Stimulated activated naive B cell treated with anti-CD40 and anti-IgM and Interleukin-4, amounts not matched to agents 10 μg/mL and 1 μg/mL and 100 μg/mL, for 72 hours (primary cell): ENCODE results near the gene TMEM18.

ENCODE experiments used
- ATAC-seq, 2 donors: fragments of 150-1000 bp; cut with Tn5 transposase; replicated peaks; 2 replicates each; pipeline ENCODE4 v1.10.0; 2021; ENCODE audit warnings: moderate library complexity in 1 of 2
- DNase-seq: peaks from one replicate; pipeline ENCODE4 v3.0.0; 2021
- H3K27ac Mint-ChIP-seq: one replicate; pipeline ENCODE4 v1.8.0; 2022; ENCODE audit warnings: mild to moderate bottlenecking, mixed read lengths
- H3K27me3 Mint-ChIP-seq, 2 donors: one replicate each; pipeline ENCODE4 v1.8.0; 2022; ENCODE audit warnings: mixed read lengths in 2 of 2
- H3K36me3 Mint-ChIP-seq, 2 donors: one replicate each; pipeline ENCODE4 v1.8.0; 2022; ENCODE audit warnings: mixed read lengths in 2 of 2, mild to moderate bottlenecking in 1 of 2
- H3K4me1 Mint-ChIP-seq, 2 donors: one replicate each; pipeline ENCODE4 v1.8.0; 2022; ENCODE audit warnings: mixed read lengths in 2 of 2, mild to moderate bottlenecking in 1 of 2
- H3K4me3 Mint-ChIP-seq, 2 donors: one replicate each; pipeline ENCODE4 v1.8.0; 2022; ENCODE audit warnings: mild to moderate bottlenecking in 2 of 2, mixed read lengths in 2 of 2, moderate library complexity in 1 of 2
- H3K9me3 Mint-ChIP-seq, 2 donors: one replicate each; pipeline ENCODE4 v1.8.0; 2022; ENCODE audit warnings: mixed read lengths in 2 of 2, mild to moderate bottlenecking in 1 of 2

The TMEM18 gene

DNA sequence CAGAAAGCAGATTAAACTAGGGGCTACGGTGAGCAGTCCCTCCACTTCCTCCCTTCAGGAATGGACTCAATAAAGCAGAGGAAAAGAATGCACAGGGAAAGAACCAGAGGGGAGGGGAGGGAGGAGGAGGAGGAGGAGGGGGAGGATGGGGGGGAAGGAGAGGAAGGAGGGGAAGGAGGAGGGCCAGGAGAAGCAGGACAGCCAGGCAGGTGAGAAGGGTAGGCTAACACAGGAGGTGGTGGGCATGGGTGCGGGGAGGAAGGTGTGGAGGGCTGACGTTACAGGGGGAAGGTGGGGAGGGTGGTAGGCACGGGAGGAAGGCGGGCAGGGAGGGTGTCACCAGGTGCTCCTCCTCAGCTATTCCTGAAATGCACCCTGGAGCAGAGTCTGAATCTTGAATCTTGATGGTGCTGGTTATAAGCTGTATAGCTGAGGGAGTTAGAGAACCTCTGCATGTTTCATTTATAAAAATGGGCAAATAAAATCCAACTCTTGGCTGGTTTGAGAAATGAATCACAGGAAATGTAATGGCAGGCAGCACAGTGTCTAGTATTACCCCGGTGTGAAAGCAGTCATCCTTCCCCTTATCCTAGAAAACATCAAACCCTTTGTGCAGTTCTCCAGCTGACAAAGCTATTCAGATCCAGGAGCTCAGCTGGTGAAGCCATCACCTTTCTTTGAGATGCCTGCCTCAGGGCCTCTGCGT lies 3.4 kb downstream of the TMEM18 start:
- ATAC-seq (no peak), DNase-seq (no peak)
- Mint-ChIP-seq H3K4me3 (no peak overlapping the region), H3K27me3 (no peaks in the 10 kb centered on the region), H3K27ac (no peak overlapping the region), H3K36me3 (peaks cover 32 to 51% of the 10 kb centered on the region in 2 donors), H3K4me1 (peaks cover 36 to 48% of the 10 kb centered on the region in 2 donors), H3K9me3 (peaks cover 0 to 2% of the 10 kb centered on the region in 2 donors)

DNA sequence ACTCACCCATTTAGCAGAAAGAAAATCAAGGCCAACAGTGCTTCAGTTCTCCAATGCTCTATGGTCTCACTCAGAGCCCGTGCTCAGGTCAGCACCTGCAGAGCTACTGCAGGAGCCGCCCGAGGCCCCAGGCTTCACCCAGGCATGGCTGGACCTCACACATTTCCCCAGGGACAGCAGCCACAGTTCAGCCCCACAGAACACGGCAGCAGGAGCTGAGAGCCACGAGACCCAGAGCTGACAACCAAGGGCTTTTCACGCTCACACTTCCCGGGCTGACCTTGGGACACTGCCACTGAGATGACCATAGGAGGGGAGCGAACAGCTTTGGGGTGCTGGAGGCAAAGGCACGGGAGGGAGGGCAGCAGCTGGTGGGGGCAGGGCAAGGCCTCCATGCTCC lies 4.2 kb downstream of the TMEM18 start:
- ATAC-seq = no peak
- DNase-seq = no peak
- Mint-ChIP-seq H3K4me3 (no peak overlapping the region), H3K27ac (peak overlapping the region; percentile 42), H3K9me3 (no peaks in the 10 kb centered on the region), H3K36me3 (peaks cover 36 to 54% of the 10 kb centered on the region in 2 donors), H3K27me3 (no peaks in the 10 kb centered on the region), H3K4me1 (peaks cover 32 to 41% of the 10 kb centered on the region in 2 donors)

DNA sequence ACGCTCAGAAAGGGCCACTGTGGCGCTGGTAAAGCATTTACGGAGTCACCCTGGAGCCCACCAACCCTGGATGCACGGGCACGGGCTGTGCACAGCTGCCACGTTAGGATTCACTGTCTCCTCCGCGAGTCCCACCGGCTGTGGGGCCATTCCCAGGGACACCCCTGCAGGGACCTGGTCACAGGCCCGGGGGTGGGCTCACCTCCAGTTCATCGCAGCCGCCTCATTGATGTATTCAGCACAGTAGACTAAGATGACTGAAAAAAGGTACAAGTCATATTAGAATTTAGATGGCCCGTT lies 4.7 kb downstream of the TMEM18 start:
- H3K27me3 Mint-ChIP-seq = no peaks in the 10 kb centered on the region
- no peak overlapping the region for H3K27ac Mint-ChIP-seq
- ATAC-seq (no peak), DNase-seq (no peak)
- H3K36me3 Mint-ChIP-seq = peaks cover 41 to 58% of the 10 kb centered on the region in 2 donors
- no peaks in the 10 kb centered on the region for H3K9me3 Mint-ChIP-seq
- H3K4me3 Mint-ChIP-seq = no peak overlapping the region
- peaks cover 31 to 45% of the 10 kb centered on the region in 2 donors for H3K4me1 Mint-ChIP-seq

DNA sequence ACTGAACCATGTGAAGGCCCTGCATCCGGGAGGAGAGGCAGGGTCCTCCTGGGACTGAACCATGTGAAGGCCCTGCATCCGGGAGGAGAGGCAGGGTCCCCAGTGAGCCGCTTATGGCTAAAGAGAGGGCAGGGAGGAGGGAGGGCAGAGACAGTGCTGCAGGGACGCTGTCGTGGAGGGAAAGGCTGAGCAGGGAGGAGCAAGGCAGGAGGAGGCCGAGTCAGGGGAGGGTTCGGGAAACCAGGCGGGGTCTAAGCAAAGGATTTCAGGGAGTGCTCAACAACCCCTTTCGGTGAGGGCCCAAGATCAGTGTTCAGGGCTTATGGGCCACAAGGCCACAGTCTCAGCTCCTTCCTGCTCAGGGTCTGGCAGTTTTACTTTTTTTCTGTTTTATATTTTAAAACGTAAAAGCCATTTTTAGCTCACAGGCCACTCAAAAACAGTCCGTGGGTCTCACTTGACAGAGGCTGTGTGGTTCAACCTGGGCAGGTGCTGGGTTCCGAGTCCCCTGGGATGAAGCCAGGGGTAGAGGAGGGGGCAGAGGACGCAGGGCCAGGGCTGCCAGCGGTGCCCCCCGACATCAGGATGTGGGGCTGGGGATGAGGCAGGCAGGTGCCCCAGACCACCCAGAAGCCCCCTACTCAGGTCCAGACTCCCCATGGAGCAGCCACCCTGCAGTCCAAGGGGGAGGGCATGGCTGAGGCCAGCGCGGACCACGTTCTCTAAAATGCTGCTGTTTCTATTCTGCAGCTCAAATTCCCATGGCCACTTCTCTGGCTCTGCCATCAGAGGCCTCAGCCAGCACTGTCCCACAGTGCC lies 5.2 kb downstream of the TMEM18 start:
- peaks cover 41 to 58% of the 10 kb centered on the region in 2 donors for H3K36me3 Mint-ChIP-seq
- peaks cover 31 to 45% of the 10 kb centered on the region in 2 donors for H3K4me1 Mint-ChIP-seq

DNA sequence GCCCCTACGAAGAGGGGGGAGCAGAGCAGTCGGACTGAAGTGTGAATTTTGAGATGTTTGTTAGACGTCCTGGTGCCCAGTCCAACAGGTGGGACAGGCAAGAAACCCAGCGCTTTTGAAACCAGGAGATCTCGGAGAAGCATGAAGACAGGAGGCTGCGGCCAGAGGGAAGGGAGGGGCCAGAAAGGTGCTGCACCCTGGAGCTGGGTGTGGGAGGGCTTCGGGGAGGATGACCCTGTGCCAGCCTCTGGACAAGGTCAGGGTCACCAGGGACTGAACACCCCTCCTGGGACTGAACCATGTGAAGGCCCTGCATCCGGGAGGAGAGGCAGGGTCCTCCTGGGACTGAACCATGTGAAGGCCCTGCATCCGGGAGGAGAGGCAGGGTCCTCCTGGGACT lies 6.1 kb downstream of the TMEM18 start:
- ATAC-seq (no peak), DNase-seq (no peak)
- no peaks in the 10 kb centered on the region for H3K9me3 Mint-ChIP-seq
- H3K27me3 Mint-ChIP-seq = no peaks in the 10 kb centered on the region
- no peak overlapping the region for H3K4me3 Mint-ChIP-seq
- peaks cover 46 to 60% of the 10 kb centered on the region in 2 donors for H3K36me3 Mint-ChIP-seq
- H3K27ac Mint-ChIP-seq = peak overlapping the region; percentile 83
- peaks cover 24 to 40% of the 10 kb centered on the region in 2 donors for H3K4me1 Mint-ChIP-seq

More for the DNA sequence above, 5.2 kb downstream of the TMEM18 start:
- ATAC-seq (no peak), DNase-seq (no peak)
- no peaks in the 10 kb centered on the region for H3K9me3 Mint-ChIP-seq
- no peaks in the 10 kb centered on the region for H3K27me3 Mint-ChIP-seq
- H3K4me3 Mint-ChIP-seq = no peak overlapping the region
- H3K27ac Mint-ChIP-seq = no peak overlapping the region

DNA sequence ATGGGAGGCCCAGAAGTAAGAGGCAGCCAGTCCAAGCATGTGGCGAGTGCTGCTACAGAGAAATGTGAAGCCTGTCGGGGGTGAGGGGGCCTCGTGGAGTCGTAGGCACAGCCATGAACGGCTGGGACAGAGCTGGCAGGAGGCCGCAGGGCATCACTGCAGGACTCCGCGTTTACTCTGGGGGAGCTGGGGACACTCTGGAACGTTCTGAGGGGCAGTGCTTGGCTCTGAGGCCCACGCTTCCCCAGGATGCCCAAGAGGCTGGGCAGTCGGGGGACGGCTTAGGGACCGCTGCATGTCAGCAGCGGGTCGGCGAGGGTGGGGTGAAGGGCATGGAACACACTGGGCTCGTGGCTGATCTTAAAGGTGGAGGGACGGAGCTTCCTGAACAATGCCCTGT lies 6.6 kb downstream of the TMEM18 start:
- H3K9me3 Mint-ChIP-seq = peaks cover 2 to 4% of the 10 kb centered on the region in 2 donors
- DNase-seq (no peak), ATAC-seq (no peak)
- no peak overlapping the region for H3K4me3 Mint-ChIP-seq
- H3K27me3 Mint-ChIP-seq = no peaks in the 10 kb centered on the region
- H3K4me1 Mint-ChIP-seq = peaks cover 23 to 36% of the 10 kb centered on the region in 2 donors
- peaks cover 50 to 64% of the 10 kb centered on the region in 2 donors for H3K36me3 Mint-ChIP-seq
- H3K27ac Mint-ChIP-seq = peak overlapping the region; percentile 83

DNA sequence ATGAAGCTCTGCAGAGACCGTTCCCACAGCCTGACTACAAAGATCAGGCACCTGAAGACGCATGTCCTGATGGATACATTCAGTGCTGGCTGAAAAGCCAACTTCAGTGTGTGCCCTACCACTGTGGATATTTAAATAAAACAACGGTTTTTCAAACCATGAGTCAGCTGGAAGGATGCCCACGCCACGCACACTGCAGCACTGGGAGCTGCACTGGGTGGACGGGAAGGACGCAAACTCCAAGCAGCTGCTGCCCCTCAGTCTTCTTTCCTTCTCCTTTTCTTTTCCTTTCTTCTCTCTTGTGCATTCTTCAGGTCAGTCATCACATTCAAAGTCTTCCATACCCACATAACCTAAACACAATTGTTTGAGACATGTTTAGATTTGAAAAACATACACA lies 7.9 kb downstream of the TMEM18 start:
- Mint-ChIP-seq H3K27ac (no peak overlapping the region), H3K4me3 (no peak overlapping the region), H3K9me3 (peaks cover 10 to 12% of the 10 kb centered on the region in 2 donors), H3K27me3 (no peaks in the 10 kb centered on the region), H3K4me1 (peaks cover 11 to 22% of the 10 kb centered on the region in 2 donors), H3K36me3 (peaks cover 60 to 69% of the 10 kb centered on the region in 2 donors)
- DNase-seq (no peak), ATAC-seq (no peak)

DNA sequence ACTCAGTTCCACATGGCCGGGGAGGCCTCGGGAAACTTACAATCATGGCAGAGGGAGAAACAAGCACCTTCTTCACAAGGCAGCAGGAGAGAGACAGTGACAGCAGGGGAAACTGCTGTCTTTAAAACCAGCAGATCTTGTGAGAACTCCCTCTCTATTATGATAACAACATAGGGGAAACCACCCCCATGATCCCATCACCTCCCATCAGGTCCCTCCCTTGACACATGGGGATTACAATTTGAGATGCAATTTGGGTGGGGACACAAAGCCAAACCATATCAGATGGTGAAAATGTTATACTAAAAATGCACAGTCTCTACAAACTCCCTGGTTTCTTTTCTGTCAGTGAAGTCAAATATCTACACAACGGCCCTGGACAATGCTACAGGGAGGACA lies 9.2 kb downstream of the TMEM18 start:
- Mint-ChIP-seq H3K27me3 (no peaks in the 10 kb centered on the region), H3K27ac (no peak overlapping the region), H3K4me1 (peaks cover 1 to 11% of the 10 kb centered on the region in 2 donors), H3K36me3 (peaks cover 72 to 79% of the 10 kb centered on the region in 2 donors), H3K9me3 (peaks cover 10 to 12% of the 10 kb centered on the region in 2 donors), H3K4me3 (no peak overlapping the region)
- DNase-seq (no peak), ATAC-seq (no peak)

DNA sequence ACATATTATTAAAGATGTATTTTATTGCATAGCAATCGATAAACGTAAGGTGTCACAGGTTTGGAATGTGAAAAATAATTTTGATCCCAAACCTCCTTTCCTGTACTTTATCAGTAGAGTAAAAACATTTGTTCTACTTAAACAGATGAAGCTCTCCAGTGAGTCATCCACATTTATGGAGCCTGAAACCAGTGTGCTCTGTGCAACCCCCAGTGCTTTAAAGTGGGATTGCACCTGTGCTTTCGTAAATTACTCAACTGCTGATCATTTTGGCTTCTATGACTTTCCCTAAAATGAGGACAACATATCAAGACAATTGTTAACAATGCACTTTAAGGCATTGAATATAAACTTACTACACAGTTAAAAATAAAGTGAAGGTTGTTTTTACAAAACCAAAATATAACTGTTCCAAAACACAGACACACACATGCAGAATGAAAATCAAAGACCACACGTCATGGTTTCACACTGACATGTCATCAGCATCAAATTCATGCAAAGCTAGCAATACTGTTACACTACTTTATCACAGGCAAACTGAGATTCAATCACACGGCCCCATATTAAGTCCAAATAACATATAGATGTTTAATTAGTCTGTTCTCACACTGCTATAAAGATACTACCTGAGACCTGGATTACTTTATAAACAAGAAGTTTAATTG lies 9.7 kb downstream of the TMEM18 start:
- no peaks in the 10 kb centered on the region for H3K27me3 Mint-ChIP-seq
- no peak overlapping the region for H3K27ac Mint-ChIP-seq
- peaks cover 10 to 12% of the 10 kb centered on the region in 2 donors for H3K9me3 Mint-ChIP-seq
- DNase-seq = no peak
- peaks cover 73 to 79% of the 10 kb centered on the region in 2 donors for H3K36me3 Mint-ChIP-seq
- peaks cover 5 to 11% of the 10 kb centered on the region in 2 donors for H3K4me1 Mint-ChIP-seq
- peak; percentile 66 to 73 for ATAC-seq
- H3K4me3 Mint-ChIP-seq = no peak overlapping the region

DNA sequence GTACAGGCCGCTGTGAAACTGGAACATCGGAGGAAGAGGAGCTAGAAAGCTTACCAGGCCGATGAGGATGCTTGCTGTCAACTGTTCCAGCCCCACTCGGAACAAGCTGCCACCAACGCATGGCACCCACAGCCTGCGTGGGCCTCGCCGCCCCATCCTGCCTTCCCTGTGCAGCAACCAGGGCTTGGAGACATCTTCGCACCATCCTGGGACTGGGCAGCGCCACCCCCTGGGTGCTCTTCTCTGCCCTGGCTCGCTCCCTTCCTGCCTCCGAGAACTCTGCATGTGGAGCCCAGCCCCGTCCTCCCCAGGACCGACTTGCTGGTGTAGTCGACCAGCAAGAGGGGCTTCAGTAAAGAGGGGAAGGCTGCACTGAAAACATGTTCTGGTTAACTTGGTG lies 10.8 kb downstream of the TMEM18 start:
- Mint-ChIP-seq H3K9me3 (peaks cover 10 to 12% of the 10 kb centered on the region in 2 donors), H3K4me3 (no peak overlapping the region), H3K27ac (no peak overlapping the region), H3K36me3 (peaks cover 72 to 76% of the 10 kb centered on the region in 2 donors), H3K4me1 (peaks cover 12 to 21% of the 10 kb centered on the region in 2 donors), H3K27me3 (no peaks in the 10 kb centered on the region)
- ATAC-seq (no peak), DNase-seq (no peak)

DNA sequence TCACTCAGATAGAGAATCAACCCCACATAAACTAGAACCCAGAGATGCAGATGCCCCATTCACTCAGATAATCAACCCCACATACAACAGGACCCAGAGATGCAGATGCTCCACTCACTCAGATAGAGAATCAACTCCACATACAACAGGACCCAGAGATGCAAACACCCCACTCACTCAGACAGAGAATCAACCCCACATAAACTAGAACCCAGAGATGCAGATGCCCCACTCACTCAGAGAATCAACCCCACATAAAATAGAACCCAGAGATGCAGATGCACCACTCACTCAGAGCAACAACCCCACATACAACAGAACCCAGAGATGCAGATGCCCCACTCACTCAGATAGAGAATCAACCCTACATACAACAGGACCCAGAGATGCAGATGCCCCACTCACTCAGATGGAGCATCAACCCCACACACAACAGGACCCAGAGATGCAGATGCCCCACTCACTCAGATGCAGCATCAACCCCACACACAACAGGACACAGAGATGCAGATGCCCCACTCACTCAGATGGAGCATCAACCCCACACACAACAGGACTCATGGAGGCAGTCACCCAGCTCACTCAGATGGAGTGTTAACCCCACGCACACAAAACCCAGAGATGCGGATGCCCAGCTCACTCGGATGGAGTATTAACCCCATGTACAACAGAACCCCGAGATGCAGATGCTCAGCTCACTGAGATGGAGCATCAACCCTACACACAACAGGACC lies 11.7 kb downstream of the TMEM18 start:
- no peak for ATAC-seq
- H3K27me3 Mint-ChIP-seq = no peaks in the 10 kb centered on the region
- H3K4me1 Mint-ChIP-seq = peaks cover 12 to 24% of the 10 kb centered on the region in 2 donors
- DNase-seq = no peak
- peaks cover 66 to 69% of the 10 kb centered on the region in 2 donors for H3K36me3 Mint-ChIP-seq
- peaks cover 10 to 12% of the 10 kb centered on the region in 2 donors for H3K9me3 Mint-ChIP-seq
- H3K4me3 Mint-ChIP-seq = no peak overlapping the region
- peak overlapping the region; percentile 11 for H3K27ac Mint-ChIP-seq

DNA sequence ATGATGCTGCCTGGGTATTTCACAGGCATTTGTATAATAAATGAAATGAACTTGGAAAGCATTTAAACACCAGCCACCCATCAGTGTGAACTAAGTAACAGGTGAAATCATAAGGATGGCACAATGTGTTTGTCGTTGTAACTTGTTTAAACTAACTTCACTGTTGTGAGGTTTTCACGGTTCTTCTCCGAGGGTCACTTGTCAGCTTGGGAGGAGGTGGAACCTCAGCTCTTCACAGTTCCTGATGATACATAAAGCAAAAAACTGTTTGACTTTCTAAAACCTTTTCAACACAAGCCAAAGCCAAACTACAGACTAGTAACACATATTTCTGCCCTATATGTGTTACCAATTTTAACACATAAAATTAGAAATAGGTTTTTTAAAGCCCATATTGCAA lies 13.1 kb downstream of the TMEM18 start:
- no peak overlapping the region for H3K27ac Mint-ChIP-seq
- H3K36me3 Mint-ChIP-seq = peaks cover 54 to 56% of the 10 kb centered on the region in 2 donors
- no peak for DNase-seq
- ATAC-seq = no peak
- peaks cover 10 to 12% of the 10 kb centered on the region in 2 donors for H3K9me3 Mint-ChIP-seq
- H3K27me3 Mint-ChIP-seq = peaks cover 0 to 4% of the 10 kb centered on the region in 2 donors
- no peak overlapping the region for H3K4me3 Mint-ChIP-seq
- peaks cover 12 to 24% of the 10 kb centered on the region in 2 donors for H3K4me1 Mint-ChIP-seq

DNA sequence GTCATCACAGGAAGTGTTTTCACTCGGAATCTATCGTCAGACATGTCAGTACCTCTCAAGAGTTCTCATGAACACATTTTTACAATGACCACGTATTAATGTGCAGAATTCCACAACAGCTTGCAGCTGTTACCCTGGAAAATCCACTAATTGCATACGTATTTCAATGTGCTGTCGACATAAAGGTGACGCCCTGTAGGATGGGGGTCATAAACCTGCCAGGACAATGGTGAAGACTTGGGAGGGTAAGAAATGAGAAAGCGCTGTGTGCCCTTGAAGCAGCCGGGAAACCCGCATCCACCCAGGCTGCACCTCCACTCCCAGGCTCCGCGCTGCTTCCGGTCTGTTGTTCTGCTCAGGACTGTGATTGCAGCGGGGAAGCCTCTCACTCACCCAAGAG lies 14.0 kb downstream of the TMEM18 start:
- Mint-ChIP-seq H3K27me3 (peaks cover 0 to 11% of the 10 kb centered on the region in 2 donors), H3K4me3 (no peak overlapping the region), H3K4me1 (peaks cover 12 to 24% of the 10 kb centered on the region in 2 donors), H3K36me3 (peaks cover 50 to 52% of the 10 kb centered on the region in 2 donors), H3K9me3 (peaks cover 10 to 12% of the 10 kb centered on the region in 2 donors), H3K27ac (no peak overlapping the region)
- ATAC-seq (no peak), DNase-seq (no peak)

DNA sequence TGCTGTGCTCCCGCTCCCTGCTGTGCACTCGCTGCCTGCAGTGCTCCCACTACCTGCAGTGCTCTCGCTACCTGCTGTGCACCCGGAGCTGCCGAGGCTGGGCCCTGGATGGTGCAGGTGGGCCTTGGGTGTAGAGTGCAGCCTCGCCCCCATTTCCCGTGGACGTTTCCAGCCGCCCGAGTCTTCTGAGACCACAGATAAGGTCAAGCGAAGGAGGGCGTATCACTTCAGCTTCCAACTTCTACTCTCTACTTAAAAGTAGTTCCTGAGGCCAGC lies 15.9 kb downstream of the TMEM18 start:
- Mint-ChIP-seq H3K4me1 (peaks cover 12 to 20% of the 10 kb centered on the region in 2 donors), H3K36me3 (peaks cover 36 to 38% of the 10 kb centered on the region in 2 donors), H3K4me3 (no peak overlapping the region), H3K27ac (no peak overlapping the region), H3K27me3 (peaks cover 0 to 11% of the 10 kb centered on the region in 2 donors), H3K9me3 (peaks cover 10 to 12% of the 10 kb centered on the region in 2 donors)
- no peak for ATAC-seq
- DNase-seq = no peak
